HepG2 (cell line): ENCODE results near the gene SIRT7. TPM values are rescaled to one million over a fixed set of nuclear protein-coding genes. Genes with fewer than 3 reads are reported as not detected.

ENCODE experiments used
- BRCA1 ChIP-seq: sonication (generic); formaldehyde crosslinking; IDR thresholded peaks from 2 replicates; pipeline ENCODE4 v1.4.0; 2020; ENCODE audit warnings: missing genetic modification reagents
- CENPX ChIP-seq: sonication (generic); formaldehyde crosslinking; IDR thresholded peaks from 2 replicates; pipeline ENCODE4 v1.9.0; 2021; ENCODE audit warnings: mild to moderate bottlenecking, missing genetic modification reagents, moderate library complexity
- FOSL1 ChIP-seq: sonication (generic); formaldehyde crosslinking; IDR thresholded peaks from 2 replicates; pipeline ENCODE4 v1.9.0; 2021; ENCODE audit warnings: missing genetic modification reagents, borderline replicate concordance
- HOXD1 ChIP-seq: sonication (generic); formaldehyde crosslinking; IDR thresholded peaks from 2 replicates; pipeline ENCODE4 v1.5.0; 2020; ENCODE audit warnings: missing genetic modification reagents
- KDM3A ChIP-seq: IDR thresholded peaks from 2 replicates; pipeline ENCODE4 v1.6.1; 2018; ENCODE audit warnings: low read depth, missing compliant biosample characterization
- KMT2B ChIP-seq: IDR thresholded peaks from 2 replicates; pipeline ENCODE4 v1.6.1; 2016; ENCODE audit warnings: missing genetic modification reagents, missing compliant biosample characterization
- NFKBIZ ChIP-seq: IDR thresholded peaks from 2 replicates; pipeline ENCODE4 v1.6.1; 2018; ENCODE audit warnings: missing genetic modification reagents, missing compliant biosample characterization
- POGK ChIP-seq: sonication (generic); formaldehyde crosslinking; conservative IDR thresholded peaks from 2 replicates; pipeline ENCODE4 v1.8.0; 2022; ENCODE audit warnings: mild to moderate bottlenecking, moderate library complexity, missing genetic modification reagents
- RORA ChIP-seq: sonication (generic); formaldehyde crosslinking; IDR thresholded peaks from 2 replicates; pipeline ENCODE4 v1.5.0; 2020; ENCODE audit warnings: mild to moderate bottlenecking, missing genetic modification reagents, moderate library complexity
- SMARCE1 ChIP-seq: fragments of 450-650 bp; IDR thresholded peaks from 2 replicates; pipeline ENCODE4 v1.6.1; 2017; ENCODE audit warnings: borderline replicate concordance
- TEAD3 ChIP-seq: optimal IDR thresholded peaks from 2 replicates; pipeline ENCODE3; 2016; ENCODE audit warnings: borderline replicate concordance
- ZKSCAN1 ChIP-seq: fragments of 150-350 bp; IDR thresholded peaks from 2 replicates; pipeline ENCODE4 v1.6.1; 2014; ENCODE audit warnings: low read length
- ZNF230 ChIP-seq: sonication (generic); formaldehyde crosslinking; IDR thresholded peaks from 2 replicates; pipeline ENCODE4 v1.4.0; 2020; ENCODE audit warnings: mild to moderate bottlenecking, missing genetic modification reagents
- ZNF280B ChIP-seq: sonication (generic); formaldehyde crosslinking; IDR thresholded peaks from 2 replicates; pipeline ENCODE4 v1.5.0; 2020; ENCODE audit warnings: missing genetic modification reagents, mild to moderate bottlenecking, borderline replicate concordance
- ZNF350 ChIP-seq: sonication (generic); formaldehyde crosslinking; IDR thresholded peaks from 2 replicates; pipeline ENCODE4 v1.4.0; 2020; ENCODE audit warnings: mild to moderate bottlenecking, low read depth, missing genetic modification reagents, borderline replicate concordance
- ZNF674 ChIP-seq: sonication (generic); formaldehyde crosslinking; IDR thresholded peaks from 2 replicates; pipeline ENCODE4 v1.5.0; 2020; ENCODE audit warnings: low read depth, mild to moderate bottlenecking, missing genetic modification reagents
- ZNF678 ChIP-seq: sonication (generic); formaldehyde crosslinking; IDR thresholded peaks from 2 replicates; pipeline ENCODE4 v1.4.0; 2020; ENCODE audit warnings: mild to moderate bottlenecking, missing genetic modification reagents
- ZNF720 ChIP-seq: sonication (generic); formaldehyde crosslinking; IDR thresholded peaks from 2 replicates; pipeline ENCODE4 v1.4.0; 2020; ENCODE audit warnings: missing genetic modification reagents
- ZUFSP ChIP-seq: sonication (generic); formaldehyde crosslinking; IDR thresholded peaks from 2 replicates; pipeline ENCODE4 v1.9.0; 2021; ENCODE audit warnings: missing genetic modification reagents, mild to moderate bottlenecking, borderline replicate concordance
- polyA plus RNA-seq, 8 experiments: library from polyadenylated mRNA; depleted of rRNA in 3 of 8; stranded (reverse) in 7 of 8; unstranded in 1 of 8; fragments of >200 nt; fragmentation: Illumina TruSeq in 4 of 8; extraction: Trizol in 4 of 8; gene quantifications; 2 replicates each; pipeline versions ENCODE4 v1.2.1 to v1.2.3, GENCODE V29; 2011 to 2016; ENCODE audit warnings: low read depth in 4 of 8, missing spikeins in 1 of 8, mixed read lengths in 1 of 8; ENCODE audit not compliant: insufficient read depth in 1 of 8
- total RNA-seq, 5 experiments: library from RNA; depleted of rRNA; stranded (reverse); fragments of >200 nt; fragmentation: Illumina TruSeq; extraction: Trizol; gene quantifications; 2 replicates each; pipeline ENCODE4 v1.2.3, GENCODE V29; 2016; ENCODE audit warnings: low read depth in 1 of 5
- TF ChIP-seq, protein P1 (sequence below): IDR thresholded peaks from 2 replicates; pipeline ENCODE4 v1.6.1; 2016; ENCODE audit warnings: missing compliant biosample characterization, missing genetic modification reagents, borderline replicate concordance
- TF ChIP-seq, protein P2 (sequence below): sonication (generic); formaldehyde crosslinking; IDR thresholded peaks from 2 replicates; pipeline ENCODE4 v1.4.0; 2020; ENCODE audit warnings: mild to moderate bottlenecking, missing genetic modification reagents
- TF ChIP-seq, protein P3 (sequence below): sonication (generic); formaldehyde crosslinking; IDR thresholded peaks from 2 replicates; pipeline ENCODE4 v1.8.0; 2022; ENCODE audit warnings: mild to moderate bottlenecking, missing genetic modification reagents; ENCODE audit not compliant: insufficient replicate concordance

SIRT7 gene
- total and polyA plus RNA-seq, 2 of the 13 experiments (the other 11 are each of a cell fraction or from before 2014, with no cell fraction given), result 8.3 to 24.8 TPM

DNA sequence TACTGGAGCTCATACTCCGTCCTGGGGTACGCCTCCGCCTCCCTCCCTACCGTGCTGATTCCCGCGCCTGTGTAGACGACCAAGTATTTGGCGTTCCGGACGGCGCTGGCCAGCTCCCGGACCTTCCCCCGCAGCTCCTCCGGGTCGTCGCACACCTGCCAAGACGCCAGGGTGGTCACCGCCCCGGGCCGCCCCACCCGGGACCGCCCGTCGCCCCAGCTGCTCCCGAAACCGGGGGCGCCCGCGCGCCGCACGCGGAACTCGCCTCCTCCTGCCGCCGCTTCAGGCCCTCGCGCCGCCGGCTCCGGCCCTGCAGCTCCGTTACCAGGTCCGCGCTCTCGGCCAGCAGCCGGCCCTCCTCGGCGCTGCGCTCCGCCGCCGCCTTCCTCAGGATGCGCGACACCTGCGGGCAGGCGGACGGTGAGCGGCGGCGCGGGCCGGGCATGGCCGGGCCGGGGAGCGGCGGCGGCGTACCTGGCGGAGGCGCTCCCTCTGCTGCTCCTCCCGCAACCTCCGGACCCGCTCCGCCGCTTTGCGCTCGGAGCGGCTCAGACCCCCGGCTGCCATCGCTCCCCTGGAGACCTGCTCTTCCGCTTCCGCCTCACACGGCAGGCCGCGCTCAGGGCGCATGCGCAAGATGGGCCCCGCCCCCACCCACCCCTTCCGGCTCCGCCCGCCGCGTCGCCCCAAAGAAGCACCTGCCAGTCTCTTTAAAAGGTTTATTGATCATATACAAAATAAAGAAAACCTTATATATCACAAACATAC is at the start of gene SIRT7 (continued):
- TF ChIP-seq POGK (CRISPR knock-in tag), result peak; percentile 81
- no peak for TF ChIP-seq KMT2B (CRISPR knock-in tag)
- TF ChIP-seq ZKSCAN1, result no peak
- TF ChIP-seq, protein P1, sequence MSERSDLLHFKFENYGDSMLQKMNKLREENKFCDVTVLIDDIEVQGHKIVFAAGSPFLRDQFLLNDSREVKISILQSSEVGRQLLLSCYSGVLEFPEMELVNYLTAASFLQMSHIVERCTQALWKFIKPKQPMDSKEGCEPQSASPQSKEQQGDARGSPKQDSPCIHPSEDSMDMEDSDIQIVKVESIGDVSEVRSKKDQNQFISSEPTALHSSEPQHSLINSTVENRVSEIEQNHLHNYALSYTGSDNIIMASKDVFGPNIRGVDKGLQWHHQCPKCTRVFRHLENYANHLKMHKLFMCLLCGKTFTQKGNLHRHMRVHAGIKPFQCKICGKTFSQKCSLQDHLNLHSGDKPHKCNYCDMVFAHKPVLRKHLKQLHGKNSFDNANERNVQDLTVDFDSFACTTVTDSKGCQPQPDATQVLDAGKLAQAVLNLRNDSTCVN (CRISPR knock-in tag), result no peak
- TF ChIP-seq ZNF678, result no peak
- TF ChIP-seq SMARCE1, result no peak
- TF ChIP-seq, protein P2, sequence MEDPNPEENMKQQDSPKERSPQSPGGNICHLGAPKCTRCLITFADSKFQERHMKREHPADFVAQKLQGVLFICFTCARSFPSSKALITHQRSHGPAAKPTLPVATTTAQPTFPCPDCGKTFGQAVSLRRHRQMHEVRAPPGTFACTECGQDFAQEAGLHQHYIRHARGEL (CRISPR knock-in tag), result no peak
- no peak for TF ChIP-seq RORA (CRISPR knock-in tag)
- no peak for TF ChIP-seq CENPX (CRISPR knock-in tag)
- TF ChIP-seq BRCA1 (CRISPR knock-in tag), result no peak
- TF ChIP-seq, protein P3, sequence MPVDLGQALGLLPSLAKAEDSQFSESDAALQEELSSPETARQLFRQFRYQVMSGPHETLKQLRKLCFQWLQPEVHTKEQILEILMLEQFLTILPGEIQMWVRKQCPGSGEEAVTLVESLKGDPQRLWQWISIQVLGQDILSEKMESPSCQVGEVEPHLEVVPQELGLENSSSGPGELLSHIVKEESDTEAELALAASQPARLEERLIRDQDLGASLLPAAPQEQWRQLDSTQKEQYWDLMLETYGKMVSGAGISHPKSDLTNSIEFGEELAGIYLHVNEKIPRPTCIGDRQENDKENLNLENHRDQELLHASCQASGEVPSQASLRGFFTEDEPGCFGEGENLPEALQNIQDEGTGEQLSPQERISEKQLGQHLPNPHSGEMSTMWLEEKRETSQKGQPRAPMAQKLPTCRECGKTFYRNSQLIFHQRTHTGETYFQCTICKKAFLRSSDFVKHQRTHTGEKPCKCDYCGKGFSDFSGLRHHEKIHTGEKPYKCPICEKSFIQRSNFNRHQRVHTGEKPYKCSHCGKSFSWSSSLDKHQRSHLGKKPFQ (CRISPR knock-in tag), result no peak
- no peak for TF ChIP-seq ZNF280B (CRISPR knock-in tag)
- TF ChIP-seq ZNF720 (CRISPR knock-in tag), result no peak
- no peak for TF ChIP-seq KDM3A (CRISPR knock-in tag)
- TF ChIP-seq ZNF350 (CRISPR knock-in tag), result no peak
- no peak for TF ChIP-seq TEAD3
- TF ChIP-seq NFKBIZ, result no peak
- TF ChIP-seq HOXD1, result no peak
- TF ChIP-seq ZUFSP (CRISPR knock-in tag), result no peak
- TF ChIP-seq FOSL1 (CRISPR knock-in tag), result no peak
- TF ChIP-seq ZNF674 (CRISPR knock-in tag), result no peak; the same call in 1 of the 2 replicates
- no peak for TF ChIP-seq ZNF230
